Measurements from ENCODE around the gene ZNF652.

Gene ZNF652

GRCh38 chr17:49353607-49354006 lies 8.4 kb downstream of the ZNF652 start:
- TF ChIP-seq FOXM1 (IDR thresholded peaks at IDR 0.05; ENCODE audit: borderline replicate concordance, low read depth) = no peak
- no peak for TF ChIP-seq CREB1 (IDR thresholded peaks at IDR 0.05; ENCODE audit: low read depth)
- no peak for TF ChIP-seq EP300 (IDR thresholded peaks at IDR 0.05; ENCODE audit: borderline replicate concordance)
- TF ChIP-seq EGR1 (IDR thresholded peaks at IDR 0.05) = no peak
- no peak for TF ChIP-seq REST (IDR thresholded peaks at IDR 0.05; ENCODE audit: low read depth)
- no peak for TF ChIP-seq RAD21 (IDR thresholded peaks at IDR 0.05; ENCODE audit: low read depth)
- TF ChIP-seq CEBPB (IDR thresholded peaks at IDR 0.05) = no peak
- TF ChIP-seq NFIC (IDR thresholded peaks at IDR 0.05) = no peak
- TF ChIP-seq ZBTB7A (IDR thresholded peaks at IDR 0.05; ENCODE audit: low read depth) = no peak
- no peak for TF ChIP-seq TAF1 (IDR thresholded peaks at IDR 0.05; ENCODE audit: low read depth)
- no peak for TF ChIP-seq YY1 (IDR thresholded peaks at IDR 0.05; ENCODE audit: low read depth)
- no peak for TF ChIP-seq MAX (IDR thresholded peaks at IDR 0.05)
- no peak for TF ChIP-seq TCF12 (IDR thresholded peaks at IDR 0.05; ENCODE audit: low read depth)
- no peak for TF ChIP-seq USF1 (IDR thresholded peaks at IDR 0.05)
- no peak for TF ChIP-seq TEAD4 (IDR thresholded peaks at IDR 0.05)

GRCh38 chr17:49352587-49353154 lies 9.4 kb downstream of the ZNF652 start:
- no peak for TF ChIP-seq TAF1 (IDR thresholded peaks at IDR 0.05; ENCODE audit: low read depth)
- no peak for TF ChIP-seq FOXM1 (IDR thresholded peaks at IDR 0.05; ENCODE audit: borderline replicate concordance, low read depth)
- TF ChIP-seq USF1 (IDR thresholded peaks at IDR 0.05) = no peak
- TF ChIP-seq CEBPB (IDR thresholded peaks at IDR 0.05) = no peak
- no peak for TF ChIP-seq EGR1 (IDR thresholded peaks at IDR 0.05)
- no peak for TF ChIP-seq NFIC (IDR thresholded peaks at IDR 0.05)

GRCh38 chr17:49351572-49352140 lies 10.4 kb downstream of the ZNF652 start:
- TF ChIP-seq FOXM1 (IDR thresholded peaks at IDR 0.05; ENCODE audit: borderline replicate concordance, low read depth) (no peak), TCF12 (IDR thresholded peaks at IDR 0.05; ENCODE audit: low read depth) (no peak), CREB1 (IDR thresholded peaks at IDR 0.05; ENCODE audit: low read depth) (no peak), MAX (IDR thresholded peaks at IDR 0.05) (no peak), TEAD4 (IDR thresholded peaks at IDR 0.05) (no peak), EP300 (IDR thresholded peaks at IDR 0.05; ENCODE audit: borderline replicate concordance) (no peak), CEBPB (IDR thresholded peaks at IDR 0.05) (no peak), RAD21 (IDR thresholded peaks at IDR 0.05; ENCODE audit: low read depth) (no peak), REST (IDR thresholded peaks at IDR 0.05; ENCODE audit: low read depth) (no peak)

- TF ChIP-seq TEAD4 (IDR thresholded peaks at IDR 0.05) (no peak), YY1 (IDR thresholded peaks at IDR 0.05; ENCODE audit: low read depth) (no peak), MAX (IDR thresholded peaks at IDR 0.05) (no peak), NFIC (IDR thresholded peaks at IDR 0.05) (no peak), USF1 (IDR thresholded peaks at IDR 0.05) (no peak)
Observed at GRCh38 chr17:49349541-49349940, 12.5 kb downstream of the ZNF652 start.

- TF ChIP-seq FOXM1 (IDR thresholded peaks at IDR 0.05; ENCODE audit: borderline replicate concordance, low read depth) (no peak), TEAD4 (IDR thresholded peaks at IDR 0.05) (no peak), TAF1 (IDR thresholded peaks at IDR 0.05; ENCODE audit: low read depth) (no peak), CREB1 (IDR thresholded peaks at IDR 0.05; ENCODE audit: low read depth) (no peak), CEBPB (IDR thresholded peaks at IDR 0.05) (no peak), RAD21 (IDR thresholded peaks at IDR 0.05; ENCODE audit: low read depth) (no peak), MAX (IDR thresholded peaks at IDR 0.05) (no peak), ZBTB7A (IDR thresholded peaks at IDR 0.05; ENCODE audit: low read depth) (no peak), TCF12 (IDR thresholded peaks at IDR 0.05; ENCODE audit: low read depth) (no peak), USF1 (IDR thresholded peaks at IDR 0.05) (no peak), REST (IDR thresholded peaks at IDR 0.05; ENCODE audit: low read depth) (no peak), YY1 (IDR thresholded peaks at IDR 0.05; ENCODE audit: low read depth) (no peak), EGR1 (IDR thresholded peaks at IDR 0.05) (no peak), EP300 (IDR thresholded peaks at IDR 0.05; ENCODE audit: borderline replicate concordance) (no peak), NFIC (IDR thresholded peaks at IDR 0.05) (no peak)
Observed at GRCh38 chr17:49344914-49345313, 17.1 kb downstream of the ZNF652 start.
